ENCODE measurements around the gene KLF7. TPM values are rescaled to one million over a fixed set of nuclear protein-coding genes. Genes with fewer than 3 reads are reported as not detected.

Gene KLF7
- total RNA-seq, 1 experiment from 2014 or later, result 5.6 TPM

- H2AFZ ChIP-seq (ENCODE audit: low read length), result no peak overlapping the region
- ChIA-PET CTCF (no interaction called here), POLR2A (ENCODE audit: unreplicated experiment) (no interaction called here)
- intact Hi-C loops (cut with micrococcal nuclease), result no loop called here
- H3F3A ChIP-seq (ENCODE audit: low read length, unreplicated experiment), result no peaks in the 10 kb centered on the region
- no peak overlapping the region for H3K4me3 ChIP-seq (ENCODE audit: low read length)
- ATAC-seq (no peak), DNase-seq (no peak)
- H3K4me1 ChIP-seq (ENCODE audit: insufficient read depth, low read length), result peaks cover 34% of the 10 kb centered on the region
- H3K27ac ChIP-seq (ENCODE audit: low read length), result no peak overlapping the region
- no peak overlapping the region for H3K9ac ChIP-seq (ENCODE audit: low read length)
- no TSS peak for BruUV-seq (replicated peaks)
- H3K4me2 ChIP-seq (ENCODE audit: low read length), result no peak overlapping the region
- H3K9me3 ChIP-seq (ENCODE audit: low read length), result no peaks in the 10 kb centered on the region
- H4K20me1 ChIP-seq (ENCODE audit: low read length), result no peaks in the 10 kb centered on the region
- no peaks in the 10 kb centered on the region for H3K9me2 ChIP-seq (replicated peaks; ENCODE audit: low read length)
- no peaks in the 10 kb centered on the region for H3K27me3 ChIP-seq (ENCODE audit: low read length)
- no peaks in the 10 kb centered on the region for H3K36me3 ChIP-seq (ENCODE audit: low read depth, low read length)
- TF ChIP-seq CTCF (conservative IDR thresholded peaks at IDR 0.05; ENCODE audit: low read depth, low read length) (no peak), EZH2 (IDR thresholded peaks at IDR 0.05; ENCODE audit: low read length, unreplicated experiment) (no peak), EZH2phosphoT487 (IDR thresholded peaks at IDR 0.05; ENCODE audit: borderline replicate concordance, low read length) (no peak)
- peaks cover 7% of the 10 kb centered on the region; the same call in 1 of the 2 replicates for H3K79me2 ChIP-seq (ENCODE audit: low read length)
These were observed 28.0 kb downstream of the KLF7 start for GRCh38 chr2:207137596-207138337.

GRCh38 chr2:207136874-207137273 is 28.9 kb downstream of the KLF7 start:
- DNase-seq (no peak), ATAC-seq (no peak)
- Histone ChIP-seq H3K36me3 (ENCODE audit: low read depth, low read length) (no peaks in the 10 kb centered on the region), H3K79me2 (ENCODE audit: low read length) (peaks cover 9% of the 10 kb centered on the region; the same call in 1 of the 2 replicates), H3K9me3 (ENCODE audit: low read length) (no peaks in the 10 kb centered on the region), H3K4me1 (ENCODE audit: insufficient read depth, low read length) (peaks cover 34% of the 10 kb centered on the region), H2AFZ (ENCODE audit: low read length) (no peak overlapping the region), H4K20me1 (ENCODE audit: low read length) (no peaks in the 10 kb centered on the region), H3K27ac (ENCODE audit: low read length) (no peak overlapping the region), H3K9me2 (replicated peaks; ENCODE audit: low read length) (no peaks in the 10 kb centered on the region), H3K9ac (ENCODE audit: low read length) (no peak overlapping the region), H3K4me3 (ENCODE audit: low read length) (no peak overlapping the region), H3K27me3 (ENCODE audit: low read length) (no peaks in the 10 kb centered on the region), H3K4me2 (ENCODE audit: low read length) (no peak overlapping the region), H3F3A (ENCODE audit: low read length, unreplicated experiment) (no peaks in the 10 kb centered on the region)
- ChIA-PET POLR2A (ENCODE audit: unreplicated experiment) (no interaction called here), CTCF (no interaction called here)
- TF ChIP-seq CTCF (conservative IDR thresholded peaks at IDR 0.05; ENCODE audit: low read depth, low read length), result no peak
- no peak for TF ChIP-seq EZH2phosphoT487 (IDR thresholded peaks at IDR 0.05; ENCODE audit: borderline replicate concordance, low read length)
- no peak for TF ChIP-seq EZH2 (IDR thresholded peaks at IDR 0.05; ENCODE audit: low read length, unreplicated experiment)
- intact Hi-C loops (cut with micrococcal nuclease), result no loop called here
- no TSS peak for BruUV-seq (replicated peaks)

GRCh38 chr2:207135801-207136457 is 29.8 kb downstream of the KLF7 start:
- H3K36me3 ChIP-seq (ENCODE audit: low read depth, low read length), result no peaks in the 10 kb centered on the region
- H3K4me3 ChIP-seq (ENCODE audit: low read length), result no peak overlapping the region
- no peak for DNase-seq
- H3K4me2 ChIP-seq (ENCODE audit: low read length), result peak overlapping the region; percentile 39
- no peaks in the 10 kb centered on the region for H3F3A ChIP-seq (ENCODE audit: low read length, unreplicated experiment)
- BruUV-seq (replicated peaks), result no TSS peak
- H3K27me3 ChIP-seq (ENCODE audit: low read length), result no peaks in the 10 kb centered on the region
- H3K9me2 ChIP-seq (replicated peaks; ENCODE audit: low read length), result no peaks in the 10 kb centered on the region
- H3K9me3 ChIP-seq (ENCODE audit: low read length), result no peaks in the 10 kb centered on the region
- peaks cover 9% of the 10 kb centered on the region; the same call in 1 of the 2 replicates for H3K79me2 ChIP-seq (ENCODE audit: low read length)
- TF ChIP-seq EZH2 (IDR thresholded peaks at IDR 0.05; ENCODE audit: low read length, unreplicated experiment), result no peak
- peaks cover 34% of the 10 kb centered on the region for H3K4me1 ChIP-seq (ENCODE audit: insufficient read depth, low read length)
- ATAC-seq, result no peak
- no peak overlapping the region for H2AFZ ChIP-seq (ENCODE audit: low read length)
- intact Hi-C loops (cut with micrococcal nuclease), result no loop called here
- ChIA-PET POLR2A (ENCODE audit: unreplicated experiment) (no interaction called here), CTCF (no interaction called here)
- H3K27ac ChIP-seq (ENCODE audit: low read length), result peak overlapping the region; percentile 41
- H3K9ac ChIP-seq (ENCODE audit: low read length), result no peak overlapping the region
- H4K20me1 ChIP-seq (ENCODE audit: low read length), result no peaks in the 10 kb centered on the region

Measured in PC-3 (cell line).